ENCODE results near the gene UNC5A. TPM values are rescaled to one million over a fixed set of nuclear protein-coding genes. Genes with fewer than 3 reads are reported as not detected.

Gene UNC5A
- total and polyA plus RNA-seq, 4 donors = not detected

GRCh38 chr5:176772271-176773210 lies 37.8 kb upstream of the UNC5A start:
- ATAC-seq (ENCODE audit: low FRiP score) (no peak), DNase-seq (peak in 1 of 2 donors; percentile 28)
- 77% methylated on average over 13 of the region's 13 CpGs for WGBS, 2 donors
- no peak overlapping the region for H3K4me3 ChIP-seq (ENCODE audit: low read length in 2 of 2)
- H3K27ac ChIP-seq (ENCODE audit: low read depth in 1 of 2, low read length in 2 of 2) = no peak overlapping the region
- intact Hi-C loops (cut with DNase I) = no loop called here
- H3K36me3 ChIP-seq (ENCODE audit: control insufficient read depth in 1 of 2, insufficient read depth in 2 of 2, low read length in 1 of 2) = no peaks in the 10 kb centered on the region
- H3K4me1 ChIP-seq (ENCODE audit: control insufficient read depth in 1 of 2, insufficient read depth in 2 of 2, low read length in 2 of 2) = no peaks in the 10 kb centered on the region
- no peaks in the 10 kb centered on the region for H3K27me3 ChIP-seq (ENCODE audit: control insufficient read depth in 1 of 2, insufficient read depth in 2 of 2, low read length in 1 of 2)
- H3K9me3 ChIP-seq (ENCODE audit: control insufficient read depth, low read length) = no peaks in the 10 kb centered on the region

DNA sequence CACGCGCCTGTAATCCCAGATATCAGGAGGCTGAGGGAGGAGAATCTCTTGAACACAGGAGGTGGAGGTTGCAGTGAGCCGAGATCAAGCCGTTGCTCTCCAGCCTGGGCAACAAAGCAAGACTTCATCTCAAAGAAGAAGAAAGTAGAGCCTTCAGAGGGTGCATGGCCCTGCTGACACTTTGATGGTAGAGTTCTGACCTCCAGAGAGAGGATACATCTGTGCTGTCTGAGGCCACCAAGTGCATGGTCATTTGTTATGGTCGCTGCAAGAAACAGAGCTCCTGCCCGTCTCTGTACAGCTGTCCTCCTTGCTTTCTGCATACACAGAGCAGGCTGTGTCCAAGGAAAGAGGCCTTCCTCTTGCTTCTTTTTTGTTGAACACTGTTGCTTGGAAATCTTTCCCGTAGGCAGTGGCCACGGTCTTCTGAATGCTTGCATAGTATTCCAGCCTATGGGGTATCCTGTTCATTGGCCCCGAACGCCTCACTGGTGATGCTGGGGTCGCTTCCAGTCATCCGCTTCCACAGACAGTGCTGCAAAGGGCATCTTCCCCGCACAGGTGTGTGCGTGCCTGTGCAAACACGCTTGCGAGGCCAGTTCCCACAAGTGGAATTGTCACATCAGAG lies 36.8 kb upstream of the UNC5A start:
- H3K9me3 ChIP-seq (ENCODE audit: control insufficient read depth, low read length) = no peaks in the 10 kb centered on the region

GRCh38 chr5:176774216-176775171 lies 35.9 kb upstream of the UNC5A start:
- Histone ChIP-seq H3K4me3 (ENCODE audit: low read length in 2 of 2) (no peak overlapping the region), H3K27me3 (ENCODE audit: control insufficient read depth in 1 of 2, insufficient read depth in 2 of 2, low read length in 1 of 2) (no peaks in the 10 kb centered on the region), H3K36me3 (ENCODE audit: control insufficient read depth in 1 of 2, insufficient read depth in 2 of 2, low read length in 1 of 2) (no peaks in the 10 kb centered on the region), H3K27ac (ENCODE audit: low read depth in 1 of 2, low read length in 2 of 2) (no peak overlapping the region), H3K4me1 (ENCODE audit: control insufficient read depth in 1 of 2, insufficient read depth in 2 of 2, low read length in 2 of 2) (no peaks in the 10 kb centered on the region), H3K9me3 (ENCODE audit: control insufficient read depth, low read length) (no peaks in the 10 kb centered on the region)
- ATAC-seq (ENCODE audit: low FRiP score) (no peak), DNase-seq (peak in 1 of 2 donors; percentile 65)
- WGBS, 2 donors = 28 to 33% methylated on average over 23 to 24 of the region's 24 CpGs
- intact Hi-C loops (cut with DNase I) = no loop called here

More for the DNA sequence above, 36.8 kb upstream of the UNC5A start:
- Histone ChIP-seq H3K4me3 (ENCODE audit: low read length in 2 of 2) (no peak overlapping the region), H3K27me3 (ENCODE audit: control insufficient read depth in 1 of 2, insufficient read depth in 2 of 2, low read length in 1 of 2) (no peaks in the 10 kb centered on the region), H3K4me1 (ENCODE audit: control insufficient read depth in 1 of 2, insufficient read depth in 2 of 2, low read length in 2 of 2) (no peaks in the 10 kb centered on the region), H3K36me3 (ENCODE audit: control insufficient read depth in 1 of 2, insufficient read depth in 2 of 2, low read length in 1 of 2) (no peaks in the 10 kb centered on the region), H3K27ac (ENCODE audit: low read depth in 1 of 2, low read length in 2 of 2) (no peak overlapping the region)
- 84 to 85% methylated on average over 16 of the region's 16 CpGs for WGBS, 2 donors
- intact Hi-C loops (cut with DNase I) = no loop called here
- no peak for ATAC-seq (ENCODE audit: low FRiP score)
- peak in 1 of 2 donors; percentile 62 for DNase-seq

- no peaks in the 10 kb centered on the region for H3K9me3 ChIP-seq (ENCODE audit: control insufficient read depth, low read length)
- no peak overlapping the region for H3K27ac ChIP-seq (ENCODE audit: low read depth in 1 of 2, low read length in 2 of 2)
- 63 to 67% methylated on average over 7 of the region's 7 CpGs for WGBS, 2 donors
- ATAC-seq (ENCODE audit: low FRiP score) (no peak), DNase-seq (no peak)
- H3K4me1 ChIP-seq (ENCODE audit: control insufficient read depth in 1 of 2, insufficient read depth in 2 of 2, low read length in 2 of 2) = no peaks in the 10 kb centered on the region
- intact Hi-C loops (cut with DNase I) = no loop called here
- no peak overlapping the region for H3K4me3 ChIP-seq (ENCODE audit: low read length in 2 of 2)
- H3K27me3 ChIP-seq (ENCODE audit: control insufficient read depth in 1 of 2, insufficient read depth in 2 of 2, low read length in 1 of 2) = no peaks in the 10 kb centered on the region
- H3K36me3 ChIP-seq (ENCODE audit: control insufficient read depth in 1 of 2, insufficient read depth in 2 of 2, low read length in 1 of 2) = no peaks in the 10 kb centered on the region
Observed at GRCh38 chr5:176775409-176775808, 35.0 kb upstream of the UNC5A start.

DNA sequence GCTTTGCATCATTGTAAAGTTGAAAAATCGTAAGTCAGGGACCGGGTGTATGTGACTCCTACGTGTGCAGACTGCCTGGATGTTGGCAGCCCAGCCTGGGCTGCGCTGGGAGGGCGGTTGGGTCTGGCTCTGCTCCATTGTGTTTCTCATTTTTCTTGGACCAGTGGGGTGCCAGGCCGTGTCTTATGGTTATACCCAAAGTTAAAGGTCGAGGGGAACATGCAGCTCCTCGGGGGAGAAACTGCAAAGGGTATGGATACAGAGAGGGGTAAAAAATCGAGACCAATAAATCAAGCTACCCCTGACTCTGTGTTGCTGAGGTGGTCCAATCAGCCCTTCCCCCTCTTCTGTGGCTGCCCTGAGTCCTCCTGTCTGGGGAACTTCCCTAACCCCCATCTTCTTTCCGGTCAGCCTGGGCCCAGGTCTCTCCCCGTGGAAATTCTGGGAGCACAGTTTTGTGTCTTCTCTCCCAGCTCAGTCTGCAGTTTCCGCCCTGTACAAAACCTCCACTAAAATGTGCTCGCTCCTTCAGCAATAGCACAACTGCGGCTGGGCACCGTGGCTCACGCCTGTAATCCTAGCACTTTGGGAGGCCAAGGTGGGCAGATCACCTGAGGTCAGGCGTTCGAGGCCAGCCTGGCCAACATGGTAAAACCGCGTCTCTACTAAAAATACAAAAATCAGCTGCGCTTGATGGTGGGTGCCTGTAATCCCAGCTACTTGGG lies 34.1 kb upstream of the UNC5A start:
- no peaks in the 10 kb centered on the region for H3K36me3 ChIP-seq (ENCODE audit: control insufficient read depth in 1 of 2, insufficient read depth in 2 of 2, low read length in 1 of 2)
- H3K9me3 ChIP-seq (ENCODE audit: control insufficient read depth, low read length) = no peaks in the 10 kb centered on the region
- no peaks in the 10 kb centered on the region for H3K4me1 ChIP-seq (ENCODE audit: control insufficient read depth in 1 of 2, insufficient read depth in 2 of 2, low read length in 2 of 2)
- no peak overlapping the region for H3K4me3 ChIP-seq (ENCODE audit: low read length in 2 of 2)
- H3K27ac ChIP-seq (ENCODE audit: low read depth in 1 of 2, low read length in 2 of 2) = no peak overlapping the region
- intact Hi-C loops (cut with DNase I) = no loop called here
- DNase-seq (peak in 1 of 2 donors; percentile 42), ATAC-seq (ENCODE audit: low FRiP score) (no peak)
- no peaks in the 10 kb centered on the region for H3K27me3 ChIP-seq (ENCODE audit: control insufficient read depth in 1 of 2, insufficient read depth in 2 of 2, low read length in 1 of 2)
- WGBS, 2 donors = 64 to 65% methylated on average over 21 of the region's 21 CpGs

- Histone ChIP-seq H3K27me3 (ENCODE audit: control insufficient read depth in 1 of 2, insufficient read depth in 2 of 2, low read length in 1 of 2) (no peaks in the 10 kb centered on the region), H3K27ac (ENCODE audit: low read depth in 1 of 2, low read length in 2 of 2) (no peak overlapping the region), H3K4me3 (ENCODE audit: low read length in 2 of 2) (no peak overlapping the region), H3K36me3 (ENCODE audit: control insufficient read depth in 1 of 2, insufficient read depth in 2 of 2, low read length in 1 of 2) (no peaks in the 10 kb centered on the region), H3K9me3 (ENCODE audit: control insufficient read depth, low read length) (no peaks in the 10 kb centered on the region), H3K4me1 (ENCODE audit: control insufficient read depth in 1 of 2, insufficient read depth in 2 of 2, low read length in 2 of 2) (no peaks in the 10 kb centered on the region)
- 71 to 75% methylated on average over 8 of the region's 8 CpGs for WGBS, 2 donors
- DNase-seq (peak in 1 of 2 donors; percentile 22), ATAC-seq (ENCODE audit: low FRiP score) (no peak)
- intact Hi-C loops (cut with DNase I) = no loop called here
Observed at GRCh38 chr5:176776916-176777315, 33.4 kb upstream of the UNC5A start.

- Histone ChIP-seq H3K27me3 (ENCODE audit: control insufficient read depth in 1 of 2, insufficient read depth in 2 of 2, low read length in 1 of 2) (no peaks in the 10 kb centered on the region), H3K9me3 (ENCODE audit: control insufficient read depth, low read length) (no peaks in the 10 kb centered on the region), H3K4me1 (ENCODE audit: control insufficient read depth in 1 of 2, insufficient read depth in 2 of 2, low read length in 2 of 2) (no peaks in the 10 kb centered on the region), H3K27ac (ENCODE audit: low read depth in 1 of 2, low read length in 2 of 2) (no peak overlapping the region), H3K4me3 (ENCODE audit: low read length in 2 of 2) (no peak overlapping the region), H3K36me3 (ENCODE audit: control insufficient read depth in 1 of 2, insufficient read depth in 2 of 2, low read length in 1 of 2) (no peaks in the 10 kb centered on the region)
- ATAC-seq (ENCODE audit: low FRiP score) = no peak
- DNase-seq = peak in 1 of 2 donors; percentile 17
- WGBS, 2 donors = 88 to 90% methylated on average over 8 of the region's 8 CpGs
- intact Hi-C loops (cut with DNase I) = no loop called here
Observed at GRCh38 chr5:176778921-176779465, 31.4 kb upstream of the UNC5A start.

GRCh38 chr5:176779537-176779936 lies 30.8 kb upstream of the UNC5A start:
- 90 to 91% methylated on average over 9 of the region's 9 CpGs for WGBS, 2 donors
- H3K4me3 ChIP-seq (ENCODE audit: low read length in 2 of 2) = no peak overlapping the region
- intact Hi-C loops (cut with DNase I) = no loop called here
- DNase-seq = peak in 1 of 2 donors; percentile 27
- H3K4me1 ChIP-seq (ENCODE audit: control insufficient read depth in 1 of 2, insufficient read depth in 2 of 2, low read length in 2 of 2) = no peaks in the 10 kb centered on the region
- H3K27ac ChIP-seq (ENCODE audit: low read depth in 1 of 2, low read length in 2 of 2) = no peak overlapping the region
- ATAC-seq (ENCODE audit: low FRiP score) = no peak
- H3K9me3 ChIP-seq (ENCODE audit: control insufficient read depth, low read length) = no peaks in the 10 kb centered on the region
- H3K27me3 ChIP-seq (ENCODE audit: control insufficient read depth in 1 of 2, insufficient read depth in 2 of 2, low read length in 1 of 2) = no peaks in the 10 kb centered on the region
- H3K36me3 ChIP-seq (ENCODE audit: control insufficient read depth in 1 of 2, insufficient read depth in 2 of 2, low read length in 1 of 2) = no peaks in the 10 kb centered on the region

Data from aorta (tissue), 5 donors.